Adrenal gland (tissue), 5 donors: ENCODE measurements around the gene EXOC3L2.

Experiments
- POLR2A ChIP-seq, 2 donors: fragments of 450-650 bp; IDR thresholded peaks; one replicate each; pipeline ENCODE4 v1.6.1; 2017; ENCODE audit warnings: antibody characterized with exemption in 2 of 2, mild to moderate bottlenecking in 2 of 2, moderate library complexity in 1 of 2
- TF ChIP-seq, protein P1 (sequence below), 6 experiments: fragments of 450-650 bp in 4 of 6; fragments of 200-600 bp in 2 of 6; sonication (generic) in 1 of 6; IDR thresholded peaks; 1 replicate in 5 of 6; 2 replicates in 1 of 6; pipeline versions ENCODE4 v1.5.1 to v1.8.0; 2016 to 2021; ENCODE audit warnings: antibody characterized with exemption in 6 of 6, mild to moderate bottlenecking in 2 of 6, moderate library complexity in 1 of 6
- donor health status: DM: no; HTN: no; CAD: no.

DNA sequence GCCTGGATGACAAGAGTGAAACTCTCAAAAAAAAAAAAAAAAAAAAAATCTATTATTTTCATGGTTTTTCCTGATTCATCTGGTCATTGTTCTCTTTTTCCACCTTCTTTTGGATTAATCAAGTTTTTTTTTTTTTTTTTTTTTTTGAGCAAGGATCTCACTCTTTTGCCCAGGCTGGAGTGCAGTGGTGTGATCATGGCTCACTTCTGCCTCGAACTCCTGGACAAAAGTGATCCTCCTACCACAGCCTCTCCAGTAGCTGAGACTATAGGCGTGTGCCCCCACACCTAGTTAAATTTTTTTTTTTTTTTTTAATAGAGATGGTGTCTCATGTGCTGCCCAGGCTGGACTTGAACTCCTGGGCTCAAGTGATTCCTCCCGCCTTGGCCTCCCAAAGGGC is 38.9 kb downstream of the EXOC3L2 start:
- TF ChIP-seq, protein P1, sequence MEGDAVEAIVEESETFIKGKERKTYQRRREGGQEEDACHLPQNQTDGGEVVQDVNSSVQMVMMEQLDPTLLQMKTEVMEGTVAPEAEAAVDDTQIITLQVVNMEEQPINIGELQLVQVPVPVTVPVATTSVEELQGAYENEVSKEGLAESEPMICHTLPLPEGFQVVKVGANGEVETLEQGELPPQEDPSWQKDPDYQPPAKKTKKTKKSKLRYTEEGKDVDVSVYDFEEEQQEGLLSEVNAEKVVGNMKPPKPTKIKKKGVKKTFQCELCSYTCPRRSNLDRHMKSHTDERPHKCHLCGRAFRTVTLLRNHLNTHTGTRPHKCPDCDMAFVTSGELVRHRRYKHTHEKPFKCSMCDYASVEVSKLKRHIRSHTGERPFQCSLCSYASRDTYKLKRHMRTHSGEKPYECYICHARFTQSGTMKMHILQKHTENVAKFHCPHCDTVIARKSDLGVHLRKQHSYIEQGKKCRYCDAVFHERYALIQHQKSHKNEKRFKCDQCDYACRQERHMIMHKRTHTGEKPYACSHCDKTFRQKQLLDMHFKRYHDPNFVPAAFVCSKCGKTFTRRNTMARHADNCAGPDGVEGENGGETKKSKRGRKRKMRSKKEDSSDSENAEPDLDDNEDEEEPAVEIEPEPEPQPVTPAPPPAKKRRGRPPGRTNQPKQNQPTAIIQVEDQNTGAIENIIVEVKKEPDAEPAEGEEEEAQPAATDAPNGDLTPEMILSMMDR (IDR thresholded peaks at IDR 0.05), result no peak
- TF ChIP-seq POLR2A (IDR thresholded peaks at IDR 0.05), result no peak
